Dendritic cell treated with granulocyte-macrophage colony-stimulating factor and Interleukin-4, amounts not matched to agents 40 ng/mL and 50 ng/mL, for 4 days (primary cell): ENCODE data around the gene TRPM7.

ENCODE experiments used
- H3K27ac Mint-ChIP-seq: one replicate; pipeline ENCODE4 v1.8.0; 2022; ENCODE audit warnings: mild to moderate bottlenecking, mixed read lengths
- H3K27me3 Mint-ChIP-seq: one replicate; pipeline ENCODE4 v1.8.0; 2022; ENCODE audit warnings: mild to moderate bottlenecking, mixed read lengths
- H3K36me3 Mint-ChIP-seq: one replicate; pipeline ENCODE4 v1.8.0; 2022; ENCODE audit warnings: low read depth, mixed read lengths
- H3K4me1 Mint-ChIP-seq: one replicate; pipeline ENCODE4 v1.8.0; 2022; ENCODE audit warnings: low read depth, mixed read lengths
- H3K4me3 Mint-ChIP-seq: one replicate; pipeline ENCODE4 v1.8.0; 2022; ENCODE audit warnings: mild to moderate bottlenecking, moderate library complexity, mixed read lengths
- H3K9me3 Mint-ChIP-seq: one replicate; pipeline ENCODE4 v1.8.0; 2022; ENCODE audit warnings: mixed read lengths
- intact Hi-C: fragments of 100-400 bp; cut with micrococcal nuclease; formaldehyde crosslinking; loops from one replicate; pipeline ENCODE4 v1.15.0; 2022

The TRPM7 gene

GRCh38 chr15:50685976-50686468 is 575 bp downstream of the TRPM7 start:
- H3K4me1 Mint-ChIP-seq = peaks cover 63% of the 10 kb centered on the region
- H3K4me3 Mint-ChIP-seq = peak overlapping the region; percentile 95
- intact Hi-C loops = loop anchor here (5.0 kb wide), 1 partner anchor 201 kb away; no protein-coding TSS in a partner anchor

GRCh38 chr15:50685191-50685975 is 1.2 kb downstream of the TRPM7 start:
- Mint-ChIP-seq H3K27me3 (no peaks in the 10 kb centered on the region), H3K4me3 (peak overlapping the region; percentile 95), H3K27ac (peak overlapping the region; percentile 95), H3K9me3 (no peaks in the 10 kb centered on the region), H3K4me1 (peaks cover 64% of the 10 kb centered on the region), H3K36me3 (peaks cover 57% of the 10 kb centered on the region)
- intact Hi-C loops = loop anchor here (5.0 kb wide), 1 partner anchor 202 kb away; no protein-coding TSS in a partner anchor

More at GRCh38 chr15:50685976-50686468, 575 bp downstream of the TRPM7 start:
- Mint-ChIP-seq H3K27ac (peak overlapping the region; percentile 95), H3K9me3 (no peaks in the 10 kb centered on the region), H3K27me3 (no peaks in the 10 kb centered on the region), H3K36me3 (peaks cover 56% of the 10 kb centered on the region)

GRCh38 chr15:50681467-50681866 is 5.1 kb downstream of the TRPM7 start:
- H3K27ac Mint-ChIP-seq = no peak overlapping the region
- peaks cover 72% of the 10 kb centered on the region for H3K36me3 Mint-ChIP-seq
- intact Hi-C loops = no loop called here
- no peak overlapping the region for H3K4me3 Mint-ChIP-seq
- peaks cover 61% of the 10 kb centered on the region for H3K4me1 Mint-ChIP-seq
- H3K27me3 Mint-ChIP-seq = no peaks in the 10 kb centered on the region
- no peaks in the 10 kb centered on the region for H3K9me3 Mint-ChIP-seq

- intact Hi-C loops = no loop called here
- peaks cover 42% of the 10 kb centered on the region for H3K36me3 Mint-ChIP-seq
- no peaks in the 10 kb centered on the region for H3K9me3 Mint-ChIP-seq
- H3K4me3 Mint-ChIP-seq = no peak overlapping the region
- peaks cover 23% of the 10 kb centered on the region for H3K4me1 Mint-ChIP-seq
- H3K27ac Mint-ChIP-seq = no peak overlapping the region
- H3K27me3 Mint-ChIP-seq = no peaks in the 10 kb centered on the region
These were observed 9.7 kb downstream of the TRPM7 start for GRCh38 chr15:50676799-50677483.

GRCh38 chr15:50675535-50676144 is 11.0 kb downstream of the TRPM7 start:
- intact Hi-C loops = loop anchor here (2.0 kb wide), 1 partner anchor 233 kb away; the partner anchor contains the start of gene AP4E1
- Mint-ChIP-seq H3K4me1 (peaks cover 12% of the 10 kb centered on the region), H3K9me3 (no peaks in the 10 kb centered on the region), H3K27me3 (no peaks in the 10 kb centered on the region), H3K4me3 (no peak overlapping the region), H3K27ac (no peak overlapping the region), H3K36me3 (peaks cover 42% of the 10 kb centered on the region)

- H3K4me3 Mint-ChIP-seq = no peak overlapping the region
- peaks cover 39% of the 10 kb centered on the region for H3K36me3 Mint-ChIP-seq
- H3K27me3 Mint-ChIP-seq = no peaks in the 10 kb centered on the region
- no peaks in the 10 kb centered on the region for H3K4me1 Mint-ChIP-seq
- intact Hi-C loops = no loop called here
- H3K27ac Mint-ChIP-seq = no peak overlapping the region
- H3K9me3 Mint-ChIP-seq = no peaks in the 10 kb centered on the region
These were observed 16.5 kb downstream of the TRPM7 start for GRCh38 chr15:50670115-50670514.

GRCh38 chr15:50669611-50670010 is 17.0 kb downstream of the TRPM7 start:
- Mint-ChIP-seq H3K27ac (no peak overlapping the region), H3K9me3 (no peaks in the 10 kb centered on the region), H3K4me3 (no peak overlapping the region), H3K36me3 (peaks cover 39% of the 10 kb centered on the region), H3K27me3 (no peaks in the 10 kb centered on the region), H3K4me1 (no peaks in the 10 kb centered on the region)
- intact Hi-C loops = loop anchor here (10.0 kb wide), 1 partner anchor 55 kb away; no protein-coding TSS in a partner anchor

- Mint-ChIP-seq H3K4me1 (no peaks in the 10 kb centered on the region), H3K27me3 (no peaks in the 10 kb centered on the region), H3K36me3 (peaks cover 55% of the 10 kb centered on the region), H3K4me3 (no peak overlapping the region), H3K9me3 (no peaks in the 10 kb centered on the region), H3K27ac (no peak overlapping the region)
- intact Hi-C loops = loop anchor here (10.0 kb wide), 1 partner anchor 59 kb away; no protein-coding TSS in a partner anchor
These were observed 20.7 kb downstream of the TRPM7 start for GRCh38 chr15:50665938-50666337.

GRCh38 chr15:50655555-50655954 is 31.0 kb downstream of the TRPM7 start:
- Mint-ChIP-seq H3K36me3 (peaks cover 96% of the 10 kb centered on the region), H3K27ac (no peak overlapping the region), H3K9me3 (no peaks in the 10 kb centered on the region), H3K4me1 (no peaks in the 10 kb centered on the region), H3K4me3 (no peak overlapping the region), H3K27me3 (no peaks in the 10 kb centered on the region)
- intact Hi-C loops = no loop called here

GRCh38 chr15:50653156-50653743 is 33.3 kb downstream of the TRPM7 start:
- Mint-ChIP-seq H3K9me3 (no peaks in the 10 kb centered on the region), H3K36me3 (peaks cover 98% of the 10 kb centered on the region), H3K27ac (no peak overlapping the region)

GRCh38 chr15:50652671-50653070 is 33.9 kb downstream of the TRPM7 start:
- no peaks in the 10 kb centered on the region for H3K4me1 Mint-ChIP-seq
- no peaks in the 10 kb centered on the region for H3K9me3 Mint-ChIP-seq
- intact Hi-C loops = no loop called here
- H3K27me3 Mint-ChIP-seq = no peaks in the 10 kb centered on the region
- no peak overlapping the region for H3K27ac Mint-ChIP-seq
- H3K36me3 Mint-ChIP-seq = peaks cover 92% of the 10 kb centered on the region
- no peak overlapping the region for H3K4me3 Mint-ChIP-seq

More at GRCh38 chr15:50653156-50653743, 33.3 kb downstream of the TRPM7 start:
- intact Hi-C loops = no loop called here
- Mint-ChIP-seq H3K4me3 (no peak overlapping the region), H3K4me1 (no peaks in the 10 kb centered on the region), H3K27me3 (no peaks in the 10 kb centered on the region)

GRCh38 chr15:50641318-50641717 is 45.3 kb downstream of the TRPM7 start:
- H3K4me3 Mint-ChIP-seq = no peak overlapping the region
- no peaks in the 10 kb centered on the region for H3K9me3 Mint-ChIP-seq
- no peaks in the 10 kb centered on the region for H3K27me3 Mint-ChIP-seq
- H3K36me3 Mint-ChIP-seq = peaks cover 88% of the 10 kb centered on the region
- no peak overlapping the region for H3K27ac Mint-ChIP-seq
- intact Hi-C loops = no loop called here
- H3K4me1 Mint-ChIP-seq = no peaks in the 10 kb centered on the region

GRCh38 chr15:50636146-50636545 is 50.5 kb downstream of the TRPM7 start:
- Mint-ChIP-seq H3K4me3 (no peak overlapping the region), H3K27ac (no peak overlapping the region), H3K27me3 (no peaks in the 10 kb centered on the region), H3K4me1 (no peaks in the 10 kb centered on the region), H3K36me3 (peaks cover 87% of the 10 kb centered on the region), H3K9me3 (no peaks in the 10 kb centered on the region)
- intact Hi-C loops = no loop called here
